SH-SY5Y (cell line): ENCODE results near the gene HSD11B2.

ENCODE experiments used
- GATA2 ChIP-seq: IDR thresholded peaks from 2 replicates; pipeline ENCODE4 v1.6.1; 2011; ENCODE audit warnings: mild to moderate bottlenecking, low read depth, low read length
- GATA3 ChIP-seq: IDR thresholded peaks from 2 replicates; pipeline ENCODE4 v1.6.1; 2011; ENCODE audit warnings: low read depth, mild to moderate bottlenecking, low read length, moderate library complexity

HSD11B2 gene

GRCh38 chr16:67445913-67446907 is 15.3 kb downstream of the HSD11B2 start:
- TF ChIP-seq GATA2 (no peak), GATA3 (no peak)

DNA sequence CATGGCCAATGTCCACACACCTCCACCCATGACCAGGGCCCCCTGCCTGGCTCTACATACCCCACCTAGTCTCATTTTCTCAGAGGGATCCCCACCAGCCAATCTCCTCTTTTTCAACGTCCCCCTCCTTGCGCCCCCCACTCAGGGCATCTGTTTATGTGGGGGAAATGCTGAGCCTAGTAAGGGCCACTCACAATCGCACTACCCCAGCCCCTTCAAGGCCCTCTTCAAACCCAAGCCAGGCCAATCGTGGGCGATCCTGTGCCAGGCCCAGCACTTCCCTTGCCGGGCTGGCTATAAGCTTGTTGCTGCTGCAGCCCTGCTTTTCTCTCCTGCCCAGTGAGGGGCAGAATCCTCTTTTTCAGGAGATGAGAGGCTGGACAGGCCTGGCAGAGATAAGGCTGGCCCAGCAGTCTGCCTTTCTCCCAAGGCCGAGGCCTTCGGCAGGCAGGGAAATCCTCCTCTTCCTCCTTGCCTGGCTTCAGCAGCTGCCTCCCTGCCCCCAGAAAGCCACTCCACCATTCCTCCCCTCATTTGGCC is 16.1 kb downstream of the HSD11B2 start:
- no peak for TF ChIP-seq GATA3
- TF ChIP-seq GATA2: no peak

- TF ChIP-seq GATA2 (no peak), GATA3 (no peak)
Measured at GRCh38 chr16:67447508-67448076, 16.7 kb downstream of the HSD11B2 start.

- TF ChIP-seq GATA3: no peak
- no peak for TF ChIP-seq GATA2
Measured at GRCh38 chr16:67448580-67448979, 17.7 kb downstream of the HSD11B2 start.

GRCh38 chr16:67449336-67449735 is 18.4 kb downstream of the HSD11B2 start:
- TF ChIP-seq GATA3 (no peak), GATA2 (no peak)

DNA sequence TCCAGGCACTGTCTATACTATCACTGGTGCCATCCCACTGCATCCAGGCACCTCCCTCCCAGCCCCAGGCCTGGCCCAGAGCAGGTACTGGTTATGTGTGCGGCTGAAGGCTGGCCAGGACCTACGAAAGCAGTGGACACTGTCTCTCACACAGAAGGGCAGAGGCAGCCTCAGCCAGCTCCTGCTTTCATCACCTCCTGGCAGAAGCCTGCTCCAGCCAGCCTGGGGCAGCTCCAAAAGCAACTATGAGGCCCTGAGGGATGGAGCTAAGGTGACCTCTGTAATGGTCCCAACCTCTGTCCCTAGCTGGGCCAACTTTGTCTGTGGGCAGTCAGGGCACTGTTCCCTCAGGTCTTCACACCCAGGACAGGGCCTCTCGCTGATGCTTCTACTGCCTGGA is 18.8 kb downstream of the HSD11B2 start:
- TF ChIP-seq GATA3: no peak
- no peak for TF ChIP-seq GATA2

DNA sequence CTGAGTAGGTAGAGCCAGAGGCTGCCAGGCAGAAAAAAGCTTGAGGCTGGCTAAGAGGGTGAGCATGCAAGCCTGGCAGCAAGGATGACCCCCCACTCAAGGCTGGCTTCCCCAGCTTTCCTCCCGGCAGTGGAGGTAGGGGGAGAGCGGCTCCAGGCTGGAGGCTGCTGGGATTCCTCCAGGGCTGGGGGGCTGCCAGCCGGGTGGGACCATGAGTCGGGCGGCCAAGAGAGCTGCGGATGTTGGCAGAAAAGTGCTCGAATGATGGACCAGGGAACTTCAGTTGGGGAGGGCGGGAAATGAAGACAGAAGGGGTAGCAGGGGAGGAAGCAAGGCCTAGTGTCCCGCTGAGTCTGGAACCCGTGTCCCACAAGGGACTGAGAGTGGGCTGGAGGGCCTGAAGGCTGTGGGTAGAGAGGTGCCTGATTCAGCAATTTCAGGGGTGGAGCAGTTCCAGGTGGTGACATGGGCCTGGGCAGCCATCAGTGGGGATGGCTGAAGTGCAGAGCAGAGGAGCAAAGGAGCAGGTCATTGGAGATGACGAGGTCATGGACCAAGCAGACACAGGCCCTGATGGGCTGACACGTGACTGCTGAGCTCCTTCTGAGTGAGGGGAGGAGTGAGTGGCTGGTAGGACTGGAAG is 20.3 kb downstream of the HSD11B2 start:
- TF ChIP-seq GATA2 (no peak), GATA3 (no peak)

- TF ChIP-seq GATA3 (no peak), GATA2 (no peak)
Measured at GRCh38 chr16:67451704-67452435, 20.9 kb downstream of the HSD11B2 start.

GRCh38 chr16:67454104-67454503 is 23.2 kb downstream of the HSD11B2 start:
- TF ChIP-seq GATA2 (no peak), GATA3 (no peak)

DNA sequence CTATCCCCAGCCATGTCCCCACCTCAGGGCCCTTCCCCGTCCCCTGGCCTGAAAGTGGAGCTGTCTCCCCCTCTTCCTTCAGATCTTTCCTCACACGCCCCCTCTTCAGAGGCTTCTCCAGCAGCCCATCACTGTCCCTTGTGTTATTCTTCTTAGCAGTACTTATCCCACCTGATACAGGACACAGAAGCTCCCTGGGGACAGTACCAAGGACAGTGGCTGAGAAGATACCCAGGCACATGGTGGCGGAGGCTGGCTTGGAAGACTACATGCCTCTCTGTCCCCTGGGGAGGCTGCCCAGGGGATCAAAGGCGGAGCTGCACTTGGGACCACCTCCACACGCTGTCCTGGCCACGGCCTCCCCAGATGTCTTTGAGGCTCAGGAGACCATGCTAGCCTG is 23.9 kb downstream of the HSD11B2 start:
- no peak for TF ChIP-seq GATA3
- no peak for TF ChIP-seq GATA2

- TF ChIP-seq GATA2: no peak
- TF ChIP-seq GATA3: no peak
Measured at GRCh38 chr16:67456391-67457081, 25.6 kb downstream of the HSD11B2 start.

GRCh38 chr16:67457611-67458010 is 26.7 kb downstream of the HSD11B2 start:
- TF ChIP-seq GATA2: no peak
- TF ChIP-seq GATA3: no peak

DNA sequence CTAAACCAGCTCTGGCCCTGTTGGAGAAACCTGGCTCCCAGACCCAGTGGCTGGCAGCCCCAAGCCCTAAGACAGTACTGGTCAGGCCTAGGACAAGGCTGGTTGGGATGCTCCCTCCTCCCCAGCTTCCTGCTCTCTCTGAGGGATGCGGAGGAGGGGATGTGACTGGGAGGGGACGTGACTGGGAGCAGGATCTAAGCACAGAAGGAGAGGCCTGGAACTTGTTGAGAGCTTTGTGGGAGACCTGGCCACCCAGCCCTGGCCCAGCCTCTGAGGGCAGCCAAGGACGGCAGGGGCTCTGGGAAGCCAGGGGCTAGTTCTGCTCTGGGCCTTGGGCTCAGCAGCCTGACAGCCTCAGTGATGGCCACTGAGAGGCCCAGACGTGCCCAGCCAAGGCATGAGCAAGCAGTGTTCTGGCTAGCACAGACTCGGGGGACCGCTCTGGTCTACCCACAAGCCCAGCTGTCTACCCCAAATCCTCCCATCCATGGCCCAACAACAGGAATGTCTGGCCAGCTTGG is 27.3 kb downstream of the HSD11B2 start:
- TF ChIP-seq GATA2: no peak
- no peak for TF ChIP-seq GATA3
